ENCODE data around the gene RDH5. TPM values are rescaled to one million over a fixed set of nuclear protein-coding genes. Genes with fewer than 3 reads are reported as not detected.

RDH5 gene
- total RNA-seq, 1 donor from 2014 or later = 7.1 TPM

DNA sequence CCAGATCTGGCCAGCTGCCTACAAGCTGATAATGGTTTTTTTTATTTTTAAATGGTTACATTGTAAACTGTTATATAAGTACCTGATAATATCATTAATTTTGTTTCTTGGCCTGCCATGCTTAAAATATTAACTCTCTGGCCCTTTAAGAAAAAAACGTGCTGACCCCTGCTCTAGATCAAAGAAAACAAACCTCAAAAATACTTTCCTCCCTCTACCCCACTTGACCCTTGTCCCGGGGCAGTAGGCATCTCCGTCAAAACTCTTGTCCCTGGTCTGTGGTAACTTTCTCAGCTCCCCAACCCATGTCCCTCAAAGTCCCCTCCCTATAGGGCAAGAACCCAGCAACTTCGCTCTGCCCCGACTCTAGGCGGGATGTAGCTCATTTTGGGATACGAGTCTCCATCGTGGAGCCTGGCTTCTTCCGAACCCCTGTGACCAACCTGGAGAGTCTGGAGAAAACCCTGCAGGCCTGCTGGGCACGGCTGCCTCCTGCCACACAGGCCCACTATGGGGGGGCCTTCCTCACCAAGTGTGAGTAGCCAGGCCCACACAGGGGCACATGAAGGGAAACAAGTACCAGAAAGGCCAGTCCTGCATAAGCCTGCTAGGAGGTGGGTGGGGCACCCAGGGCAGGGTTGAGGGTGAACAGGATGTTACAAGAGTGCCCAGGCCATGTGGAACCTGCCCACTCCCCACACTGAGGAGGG, 3.5 kb downstream of the RDH5 start:
- H3K27ac Mint-ChIP-seq = no peak overlapping the region

GRCh38 chr12:55724226-55724939, 4.2 kb downstream of the RDH5 start:
- intact Hi-C loops (cut with micrococcal nuclease) = loop anchor here (1.0 kb wide), 1 partner anchor 13 kb away; no protein-coding TSS in a partner anchor
- H3K4me1 Mint-ChIP-seq = peaks cover 22% of the 10 kb centered on the region
- no peak overlapping the region for H3K4me3 Mint-ChIP-seq
- DNase-seq = peak; percentile 90
- H3K27ac Mint-ChIP-seq = peak overlapping the region; percentile 16
- H3K9me3 Mint-ChIP-seq = no peaks in the 10 kb centered on the region
- peaks cover 27% of the 10 kb centered on the region for H3K36me3 Mint-ChIP-seq (ENCODE audit: low read depth)
- no peaks in the 10 kb centered on the region for H3K27me3 Mint-ChIP-seq

More for the DNA sequence above, 3.5 kb downstream of the RDH5 start:
- H3K27me3 Mint-ChIP-seq = no peaks in the 10 kb centered on the region
- peaks cover 22% of the 10 kb centered on the region for H3K4me1 Mint-ChIP-seq
- peaks cover 29% of the 10 kb centered on the region for H3K36me3 Mint-ChIP-seq (ENCODE audit: low read depth)
- no peak for DNase-seq
- H3K4me3 Mint-ChIP-seq = no peak overlapping the region
- intact Hi-C loops (cut with micrococcal nuclease) = loop anchor here (1.0 kb wide), 1 partner anchor 14 kb away; no protein-coding TSS in a partner anchor
- no peaks in the 10 kb centered on the region for H3K9me3 Mint-ChIP-seq

- peaks cover 29% of the 10 kb centered on the region for H3K36me3 Mint-ChIP-seq (ENCODE audit: low read depth)
- intact Hi-C loops (cut with micrococcal nuclease) = loop anchor here (1.0 kb wide), 1 partner anchor 12 kb away; no protein-coding TSS in a partner anchor
- H3K4me3 Mint-ChIP-seq = no peak overlapping the region
- H3K27ac Mint-ChIP-seq = no peak overlapping the region
- no peaks in the 10 kb centered on the region for H3K9me3 Mint-ChIP-seq
- H3K27me3 Mint-ChIP-seq = no peaks in the 10 kb centered on the region
- H3K4me1 Mint-ChIP-seq = peaks cover 26% of the 10 kb centered on the region
- DNase-seq = no peak
Measured at GRCh38 chr12:55724940-55725309, 4.7 kb downstream of the RDH5 start.

GRCh38 chr12:55725556-55725955, 5.4 kb downstream of the RDH5 start:
- Mint-ChIP-seq H3K9me3 (no peaks in the 10 kb centered on the region), H3K27ac (no peak overlapping the region), H3K36me3 (ENCODE audit: low read depth) (peaks cover 29% of the 10 kb centered on the region), H3K4me1 (peaks cover 32% of the 10 kb centered on the region), H3K27me3 (no peaks in the 10 kb centered on the region), H3K4me3 (no peak overlapping the region)
- intact Hi-C loops (cut with micrococcal nuclease) = no loop called here
- DNase-seq = no peak

GRCh38 chr12:55726971-55727370, 6.8 kb downstream of the RDH5 start:
- intact Hi-C loops (cut with micrococcal nuclease) = no loop called here
- Mint-ChIP-seq H3K36me3 (ENCODE audit: low read depth) (peaks cover 28% of the 10 kb centered on the region), H3K27me3 (no peaks in the 10 kb centered on the region), H3K4me3 (peak overlapping the region; percentile 92), H3K4me1 (peaks cover 36% of the 10 kb centered on the region), H3K9me3 (no peaks in the 10 kb centered on the region), H3K27ac (peak overlapping the region; percentile 64)
- no peak for DNase-seq

- intact Hi-C loops (cut with micrococcal nuclease) = no loop called here
Measured at GRCh38 chr12:55727643-55728185, 7.5 kb downstream of the RDH5 start.

GRCh38 chr12:55728186-55728938, 8.2 kb downstream of the RDH5 start:
- intact Hi-C loops (cut with micrococcal nuclease) = no loop called here
- peak; percentile 74 for DNase-seq
- Mint-ChIP-seq H3K27ac (peak overlapping the region; percentile 79), H3K4me1 (peaks cover 36% of the 10 kb centered on the region), H3K9me3 (no peaks in the 10 kb centered on the region), H3K27me3 (no peaks in the 10 kb centered on the region), H3K4me3 (peak overlapping the region; percentile 92), H3K36me3 (ENCODE audit: low read depth) (peaks cover 28% of the 10 kb centered on the region)

More at GRCh38 chr12:55727643-55728185, 7.5 kb downstream of the RDH5 start:
- Mint-ChIP-seq H3K4me1 (peaks cover 36% of the 10 kb centered on the region), H3K27ac (peak overlapping the region; percentile 79), H3K4me3 (peak overlapping the region; percentile 92), H3K9me3 (no peaks in the 10 kb centered on the region), H3K36me3 (ENCODE audit: low read depth) (peaks cover 28% of the 10 kb centered on the region), H3K27me3 (no peaks in the 10 kb centered on the region)
- DNase-seq = no peak

- peak; percentile 89 for DNase-seq
- no peaks in the 10 kb centered on the region for H3K27me3 Mint-ChIP-seq
- H3K27ac Mint-ChIP-seq = peak within 1 kb of the TSS; percentile 95
- intact Hi-C loops (cut with micrococcal nuclease) = loop anchor here (1.0 kb wide), 3 partner anchors 8 to 200 kb away; partner anchors contain the start of gene BLOC1S1
- H3K9me3 Mint-ChIP-seq = no peaks in the 10 kb centered on the region
- H3K4me3 Mint-ChIP-seq = peak within 1 kb of the TSS; percentile 92
- peaks cover 36% of the 10 kb centered on the region for H3K4me1 Mint-ChIP-seq
- H3K36me3 Mint-ChIP-seq (ENCODE audit: low read depth) = peaks cover 26% of the 10 kb centered on the region
Measured at GRCh38 chr12:55728939-55729818, 9.0 kb downstream of the RDH5 start, which contains the start of gene CD63. TSS of gene CD63 (minus strand) at chr12:55729009. CDS start at chr12:55728341, 668 bp downstream.

GRCh38 chr12:55729819-55730818, 9.9 kb downstream of the RDH5 start:
- no peaks in the 10 kb centered on the region for H3K9me3 Mint-ChIP-seq
- peaks cover 22% of the 10 kb centered on the region for H3K36me3 Mint-ChIP-seq (ENCODE audit: low read depth)
- DNase-seq = peak; percentile 79
- intact Hi-C loops (cut with micrococcal nuclease) = loop anchor here (1.0 kb wide), 3 partner anchors 7 to 199 kb away; partner anchors contain the start of gene BLOC1S1
- H3K4me3 Mint-ChIP-seq = peak overlapping the region; percentile 92
- H3K27ac Mint-ChIP-seq = peak overlapping the region; percentile 95
- H3K27me3 Mint-ChIP-seq = no peaks in the 10 kb centered on the region
- H3K4me1 Mint-ChIP-seq = peaks cover 32% of the 10 kb centered on the region

DNA sequence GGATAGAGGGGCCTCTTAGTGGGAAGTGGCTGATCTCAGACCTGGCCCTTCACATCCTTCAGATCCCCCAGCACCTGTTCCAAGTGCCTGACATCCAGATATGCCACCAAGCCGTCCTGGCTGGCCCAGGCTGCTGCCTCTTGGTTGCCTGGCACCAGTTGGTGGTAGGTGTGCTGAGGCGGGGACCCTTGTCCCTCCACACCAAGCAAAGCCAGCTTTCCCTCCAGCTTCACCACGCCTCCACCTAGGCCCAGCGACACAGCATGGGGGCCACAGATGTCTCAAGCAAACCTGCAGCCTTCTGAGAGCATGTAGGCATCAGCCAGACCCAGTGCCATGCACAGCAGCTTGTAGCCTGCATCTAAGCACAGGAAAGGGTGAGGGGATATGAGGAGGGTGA, 12.1 kb downstream of the RDH5 start:
- DNase-seq = no peak
- intact Hi-C loops (cut with micrococcal nuclease) = no loop called here
- Mint-ChIP-seq H3K4me3 (no peak overlapping the region), H3K4me1 (peaks cover 26% of the 10 kb centered on the region), H3K27me3 (no peaks in the 10 kb centered on the region), H3K9me3 (no peaks in the 10 kb centered on the region), H3K27ac (no peak overlapping the region), H3K36me3 (ENCODE audit: low read depth) (peaks cover 7% of the 10 kb centered on the region)

DNA sequence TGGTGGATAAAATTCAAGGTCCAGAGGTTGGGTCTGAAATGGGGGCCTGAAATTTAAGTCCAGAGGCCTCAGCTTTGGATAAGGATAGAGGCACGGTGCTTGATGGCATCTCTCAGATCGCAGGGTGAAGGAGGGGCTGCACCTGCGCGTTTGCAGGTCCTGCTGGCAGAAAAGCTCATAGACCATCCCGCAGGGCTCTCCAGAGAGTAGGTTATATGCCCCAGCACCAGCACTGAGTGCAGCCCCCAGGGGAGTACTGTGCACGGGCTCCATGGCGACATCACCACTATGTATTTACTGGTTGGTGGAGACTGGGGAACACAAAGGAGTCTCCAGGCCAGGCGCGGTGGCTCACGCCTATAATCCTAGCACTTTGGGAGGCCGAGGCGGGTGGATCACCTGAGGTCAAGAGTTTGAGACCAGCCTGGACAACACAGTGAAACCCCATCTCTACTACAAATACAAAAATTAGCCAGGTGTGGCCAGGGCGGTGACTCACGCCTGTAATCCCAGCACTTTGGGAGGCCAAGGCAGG, 12.9 kb downstream of the RDH5 start:
- H3K27ac Mint-ChIP-seq = no peak overlapping the region
- intact Hi-C loops (cut with micrococcal nuclease) = no loop called here
- no peaks in the 10 kb centered on the region for H3K27me3 Mint-ChIP-seq
- H3K4me3 Mint-ChIP-seq = no peak overlapping the region
- peaks cover 2% of the 10 kb centered on the region for H3K36me3 Mint-ChIP-seq (ENCODE audit: low read depth)
- peaks cover 27% of the 10 kb centered on the region for H3K4me1 Mint-ChIP-seq
- no peak for DNase-seq
- H3K9me3 Mint-ChIP-seq = no peaks in the 10 kb centered on the region

- DNase-seq = no peak
- Mint-ChIP-seq H3K27me3 (no peaks in the 10 kb centered on the region), H3K4me3 (no peak overlapping the region), H3K4me1 (peaks cover 31% of the 10 kb centered on the region), H3K27ac (no peak overlapping the region), H3K9me3 (no peaks in the 10 kb centered on the region), H3K36me3 (ENCODE audit: low read depth) (peaks cover 2% of the 10 kb centered on the region)
- intact Hi-C loops (cut with micrococcal nuclease) = no loop called here
Measured at GRCh38 chr12:55733858-55734257, 13.7 kb downstream of the RDH5 start.
